ENCODE measurements around the gene ATRAID.
"Not testable (repeated sequence)": the region's sequence is repeated elsewhere in the genome, so short reads cannot be mapped to it uniquely, and the experiment has no call there.

The ATRAID gene

GRCh38 chr2:27194538-27195354 is 17.1 kb upstream of the ATRAID start:
- no peak for DNase-seq

- DNase-seq = not testable (repeated sequence)
Measured at GRCh38 chr2:27195799-27196198, 16.0 kb upstream of the ATRAID start.

- DNase-seq = not testable (repeated sequence)
Measured at GRCh38 chr2:27198068-27198467, 13.8 kb upstream of the ATRAID start.

GRCh38 chr2:27198627-27199026 is 13.2 kb upstream of the ATRAID start:
- DNase-seq = no peak

- no peak for DNase-seq
Measured at GRCh38 chr2:27199241-27199640, 12.6 kb upstream of the ATRAID start.

GRCh38 chr2:27201675-27202074 is 10.2 kb upstream of the ATRAID start:
- DNase-seq = no peak

- no peak for DNase-seq
Measured at GRCh38 chr2:27202854-27203253, 9.0 kb upstream of the ATRAID start.

- no peak for DNase-seq
Measured at GRCh38 chr2:27203741-27204140, 8.1 kb upstream of the ATRAID start.

- no peak for DNase-seq
Measured at GRCh38 chr2:27204566-27204965, 7.3 kb upstream of the ATRAID start.

- DNase-seq = no peak
Measured at GRCh38 chr2:27205206-27205605, 6.6 kb upstream of the ATRAID start.

- DNase-seq = no peak
Measured at GRCh38 chr2:27206346-27206745, 5.5 kb upstream of the ATRAID start.

- no peak for DNase-seq
Measured at GRCh38 chr2:27208486-27209050, 3.3 kb upstream of the ATRAID start.

GRCh38 chr2:27209621-27210401 is 2.0 kb upstream of the ATRAID start:
- no peak for DNase-seq

GRCh38 chr2:27211241-27211942 is 449 bp upstream of the ATRAID start:
- peak; percentile 74 for DNase-seq

- peak; percentile 48 for DNase-seq
Measured at GRCh38 chr2:27212626-27213471, 1.0 kb downstream of the ATRAID start.

GRCh38 chr2:27214941-27215340 is 3.1 kb downstream of the ATRAID start:
- DNase-seq = no peak

GRCh38 chr2:27216416-27217137 is 4.7 kb downstream of the ATRAID start:
- no peak for DNase-seq

GRCh38 chr2:27217173-27218121 is 5.6 kb downstream of the ATRAID start, which contains the start of gene CAD:
TSS of gene CAD (plus strand) at chr2:27217369. CDS start at chr2:27217552, 183 bp downstream.
- peak; percentile 81 for DNase-seq

GRCh38 chr2:27218614-27219013 is 6.8 kb downstream of the ATRAID start:
- DNase-seq = no peak

GRCh38 chr2:27219091-27219490 is 7.2 kb downstream of the ATRAID start:
- DNase-seq = no peak
